ENCODE measurements around the gene NEIL3. TPM values are rescaled to one million over a fixed set of nuclear protein-coding genes. Genes with fewer than 3 reads are reported as not detected.
A peak's percentile ranks its signal among the peaks of the same experiment; 100 is the strongest.

Gene NEIL3
- total and polyA plus RNA-seq, 10 of the 15 experiments (the other 5 are each of a cell fraction or from before 2014, with no cell fraction given), result 3.0 to 13.8 (median 8.9) TPM

DNA sequence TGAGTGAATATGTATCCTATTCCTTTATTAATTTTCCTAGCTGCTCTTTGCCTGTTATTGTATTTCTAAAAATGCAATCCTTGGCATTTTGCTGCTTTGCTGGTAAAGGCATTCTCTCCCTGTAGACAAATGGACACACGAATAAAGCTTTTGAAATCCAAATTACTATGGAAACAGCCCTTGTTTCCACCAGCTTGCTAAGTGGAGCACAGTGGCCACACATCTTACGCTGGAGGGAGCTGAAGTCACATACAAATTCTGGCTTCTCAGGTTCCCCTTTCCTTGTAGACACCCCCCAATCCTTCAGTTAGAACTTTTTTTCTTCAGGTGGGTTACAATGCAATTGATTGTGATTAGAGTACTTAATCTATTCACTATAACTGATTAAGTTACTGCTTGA, 66.3 kb downstream of the NEIL3 start (continued):
- TF ChIP-seq RB1 (IDR thresholded peaks at IDR 0.05; ENCODE audit: borderline replicate concordance) (no peak), CBX3 (IDR thresholded peaks at IDR 0.05; ENCODE audit: borderline replicate concordance, low read depth) (no peak)

DNA sequence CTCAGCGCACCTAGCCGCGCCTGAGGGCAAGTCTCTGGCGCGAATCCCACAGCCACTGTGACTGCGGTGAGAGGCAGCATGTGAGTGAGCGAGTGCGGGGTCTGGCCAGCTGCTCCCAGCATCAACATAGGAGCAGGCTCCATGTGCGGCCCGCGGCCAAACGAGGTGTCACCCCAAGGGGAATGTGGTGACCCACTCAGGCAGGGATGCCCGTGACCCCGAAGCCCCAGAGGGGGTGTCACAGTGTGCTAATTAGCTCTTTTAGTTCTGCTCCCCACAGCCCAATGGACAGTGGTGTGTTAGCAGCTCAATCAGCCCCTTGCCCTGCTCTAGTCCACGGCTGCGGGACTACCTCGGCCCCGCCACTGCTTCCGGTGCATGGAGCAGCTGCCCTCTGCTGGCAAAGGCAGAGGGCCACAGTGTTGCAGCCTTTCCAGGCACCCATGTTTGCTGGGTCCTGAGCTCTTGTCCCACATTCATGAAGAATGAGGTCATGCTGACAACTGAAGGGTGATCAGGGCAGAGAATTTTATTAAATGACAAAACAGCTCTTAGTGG, 71.1 kb downstream of the NEIL3 start:
- H4K20me1 ChIP-seq (ENCODE audit: control insufficient read depth, insufficient read depth), result no peaks in the 10 kb centered on the region
- H3K27me3 ChIP-seq (replicated peaks in 1 of 2; ENCODE audit: control insufficient read depth in 2 of 2, insufficient read depth in 2 of 2, low read length in 1 of 2), result no peaks in the 10 kb centered on the region
- no peaks in the 10 kb centered on the region for H3K36me3 ChIP-seq (ENCODE audit: control insufficient read depth in 2 of 2, insufficient read depth in 2 of 2, low read length in 1 of 2)
- no peak overlapping the region for H3K4me2 ChIP-seq (ENCODE audit: control insufficient read depth, insufficient read depth)
- ChIA-PET POLR2A (no interaction called here), RAD21 (ENCODE audit: unreplicated experiment) (interaction anchor here (0.6 kb wide), 1 partner anchor 131 kb away, joined by 5 read pairs; no protein-coding TSS in a partner anchor), CTCF (interaction anchor here (0.7 to 1.5 kb wide), 3 partner anchors 12 to 130 kb away, joined by 3 to 4 read pairs (median 4); no protein-coding TSS in a partner anchor), SMC1A (ENCODE audit: uncharacterized antibody, unreplicated experiment) (interaction anchor here (1.5 kb wide), 1 partner anchor 130 kb away, joined by 4 read pairs; no protein-coding TSS in a partner anchor)
- no peak overlapping the region for H3K27ac ChIP-seq (ENCODE audit: control insufficient read depth, insufficient read depth)
- no peak for DNase-seq (ENCODE audit: low read depth, low spot score)
- no peaks in the 10 kb centered on the region for H3K4me1 ChIP-seq (ENCODE audit: control insufficient read depth, insufficient read depth, low read length)
- no TSS peak for BruUV-seq (replicated peaks)
- 72% methylated on average over 19 of the region's 19 CpGs for WGBS (ENCODE audit: insufficient coverage, insufficient replicate concordance, low lambda C conversion rate, missing lambda C conversion rate)
- intact Hi-C loops (cut with micrococcal nuclease; ENCODE audit: unreplicated experiment) (no loop called here), in situ Hi-C loops (cut with MboI) (no loop called here)
- H3K4me3 ChIP-seq, result no peak overlapping the region
- H3K79me2 ChIP-seq (ENCODE audit: control insufficient read depth, insufficient read depth, low read length), result no peaks in the 10 kb centered on the region
- no peaks in the 10 kb centered on the region for H3K9me3 ChIP-seq (replicated peaks; ENCODE audit: control insufficient read depth, insufficient read depth, low read length)
- H2AFZ ChIP-seq (ENCODE audit: control insufficient read depth, low read depth, low read length), result no peak overlapping the region
- TF ChIP-seq, protein P1, sequence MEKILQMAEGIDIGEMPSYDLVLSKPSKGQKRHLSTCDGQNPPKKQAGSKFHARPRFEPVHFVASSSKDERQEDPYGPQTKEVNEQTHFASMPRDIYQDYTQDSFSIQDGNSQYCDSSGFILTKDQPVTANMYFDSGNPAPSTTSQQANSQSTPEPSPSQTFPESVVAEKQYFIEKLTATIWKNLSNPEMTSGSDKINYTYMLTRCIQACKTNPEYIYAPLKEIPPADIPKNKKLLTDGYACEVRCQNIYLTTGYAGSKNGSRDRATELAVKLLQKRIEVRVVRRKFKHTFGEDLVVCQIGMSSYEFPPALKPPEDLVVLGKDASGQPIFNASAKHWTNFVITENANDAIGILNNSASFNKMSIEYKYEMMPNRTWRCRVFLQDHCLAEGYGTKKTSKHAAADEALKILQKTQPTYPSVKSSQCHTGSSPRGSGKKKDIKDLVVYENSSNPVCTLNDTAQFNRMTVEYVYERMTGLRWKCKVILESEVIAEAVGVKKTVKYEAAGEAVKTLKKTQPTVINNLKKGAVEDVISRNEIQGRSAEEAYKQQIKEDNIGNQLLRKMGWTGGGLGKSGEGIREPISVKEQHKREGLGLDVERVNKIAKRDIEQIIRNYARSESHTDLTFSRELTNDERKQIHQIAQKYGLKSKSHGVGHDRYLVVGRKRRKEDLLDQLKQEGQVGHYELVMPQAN (conservative IDR thresholded peaks at IDR 0.05), result no peak
- TF ChIP-seq, protein P2, sequence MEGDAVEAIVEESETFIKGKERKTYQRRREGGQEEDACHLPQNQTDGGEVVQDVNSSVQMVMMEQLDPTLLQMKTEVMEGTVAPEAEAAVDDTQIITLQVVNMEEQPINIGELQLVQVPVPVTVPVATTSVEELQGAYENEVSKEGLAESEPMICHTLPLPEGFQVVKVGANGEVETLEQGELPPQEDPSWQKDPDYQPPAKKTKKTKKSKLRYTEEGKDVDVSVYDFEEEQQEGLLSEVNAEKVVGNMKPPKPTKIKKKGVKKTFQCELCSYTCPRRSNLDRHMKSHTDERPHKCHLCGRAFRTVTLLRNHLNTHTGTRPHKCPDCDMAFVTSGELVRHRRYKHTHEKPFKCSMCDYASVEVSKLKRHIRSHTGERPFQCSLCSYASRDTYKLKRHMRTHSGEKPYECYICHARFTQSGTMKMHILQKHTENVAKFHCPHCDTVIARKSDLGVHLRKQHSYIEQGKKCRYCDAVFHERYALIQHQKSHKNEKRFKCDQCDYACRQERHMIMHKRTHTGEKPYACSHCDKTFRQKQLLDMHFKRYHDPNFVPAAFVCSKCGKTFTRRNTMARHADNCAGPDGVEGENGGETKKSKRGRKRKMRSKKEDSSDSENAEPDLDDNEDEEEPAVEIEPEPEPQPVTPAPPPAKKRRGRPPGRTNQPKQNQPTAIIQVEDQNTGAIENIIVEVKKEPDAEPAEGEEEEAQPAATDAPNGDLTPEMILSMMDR (IDR thresholded peaks at IDR 0.05 in 2 of 3, conservative IDR thresholded peaks at IDR 0.05 in 1 of 3; ENCODE audit: control insufficient read depth in 2 of 3, extremely low read depth in 1 of 3, insufficient read depth in 1 of 3, low read depth in 3 of 3, low read length in 3 of 3), result peak in 1 of 3 experiments; percentile 33; a peak in 2 of 6 replicates
- ATAC-seq, result peak; percentile 89
- FAIRE-seq, result no peak
- H3K9ac ChIP-seq (ENCODE audit: control insufficient read depth, insufficient read depth, low read length), result no peak overlapping the region
